Measurements from ENCODE around the gene CFAP299. TPM values are rescaled to one million over a fixed set of nuclear protein-coding genes. Genes with fewer than 3 reads are reported as not detected.

Gene CFAP299
- total RNA-seq, 1 experiment from 2014 or later: not detected

DNA sequence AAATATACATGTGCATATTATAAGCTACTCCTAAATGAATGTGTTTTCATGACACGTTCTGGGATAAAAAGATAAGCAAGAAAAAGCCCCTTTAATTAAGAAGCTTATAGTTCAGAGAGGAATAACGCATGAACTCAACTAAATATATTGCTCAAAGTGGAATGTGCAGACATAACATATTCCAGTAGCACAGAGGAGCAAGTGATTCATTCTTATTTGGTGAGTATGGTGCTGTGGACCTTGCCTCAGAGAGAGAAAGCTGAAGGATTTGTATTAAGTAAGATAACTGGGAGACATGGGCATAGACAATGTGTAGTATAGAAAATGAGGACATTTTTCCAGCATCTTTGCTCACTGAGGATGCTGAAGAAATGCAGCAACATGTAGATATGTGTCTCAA, 76.8 kb downstream of the CFAP299 start:
- H3K79me2 ChIP-seq (ENCODE audit: low read length): no peaks in the 10 kb centered on the region
- no peaks in the 10 kb centered on the region for H4K20me1 ChIP-seq (ENCODE audit: insufficient read depth, low read depth, low read length)
- H3K36me3 ChIP-seq (ENCODE audit: insufficient read depth, low read length): no peaks in the 10 kb centered on the region
- H3K4me1 ChIP-seq (ENCODE audit: low read length): no peaks in the 10 kb centered on the region
- DNase-seq: no peak
- no peaks in the 10 kb centered on the region for H3K9me2 ChIP-seq (replicated peaks; ENCODE audit: insufficient read depth, low read length)
- no peak overlapping the region for H3K4me3 ChIP-seq (ENCODE audit: low read length)
- no peaks in the 10 kb centered on the region for H3K27me3 ChIP-seq (ENCODE audit: low read length)
- no peak overlapping the region for H2AFZ ChIP-seq (ENCODE audit: low read length)
- no peak overlapping the region for H3K27ac ChIP-seq (ENCODE audit: low read length)
- H3K9ac ChIP-seq (ENCODE audit: low read length): no peak overlapping the region
- H3K4me2 ChIP-seq (ENCODE audit: low read depth, low read length, poor library complexity, severe bottlenecking): no peak overlapping the region
- no peaks in the 10 kb centered on the region for H3K9me3 ChIP-seq (ENCODE audit: low read length)

DNA sequence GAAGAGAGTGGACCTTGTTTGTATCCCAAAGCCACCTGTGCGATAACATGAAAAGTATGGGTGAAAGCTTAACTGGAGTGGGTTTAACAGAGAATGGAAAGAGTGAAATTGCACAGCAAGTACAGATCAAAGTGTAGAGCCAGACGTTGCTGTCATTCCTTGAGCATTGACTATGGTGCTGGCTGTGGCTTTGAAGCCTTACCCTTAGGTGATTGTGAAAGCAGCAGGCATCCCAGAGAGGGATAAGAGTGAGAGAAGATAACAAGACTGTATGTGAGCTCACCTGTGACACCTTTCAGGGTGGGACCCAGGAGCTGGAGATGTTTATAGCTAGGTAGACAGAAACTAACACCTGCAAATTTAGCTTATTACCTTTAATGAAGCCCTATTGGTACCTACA, 77.6 kb downstream of the CFAP299 start:
- H3K4me2 ChIP-seq (ENCODE audit: low read depth, low read length, poor library complexity, severe bottlenecking): no peak overlapping the region
- no peak overlapping the region for H3K27ac ChIP-seq (ENCODE audit: low read length)
- H3K9me2 ChIP-seq (replicated peaks; ENCODE audit: insufficient read depth, low read length): no peaks in the 10 kb centered on the region
- H3K4me3 ChIP-seq (ENCODE audit: low read length): no peak overlapping the region
- no peaks in the 10 kb centered on the region for H3K36me3 ChIP-seq (ENCODE audit: insufficient read depth, low read length)
- no peak for DNase-seq
- no peaks in the 10 kb centered on the region for H3K9me3 ChIP-seq (ENCODE audit: low read length)
- H3K79me2 ChIP-seq (ENCODE audit: low read length): no peaks in the 10 kb centered on the region
- H4K20me1 ChIP-seq (ENCODE audit: insufficient read depth, low read depth, low read length): no peaks in the 10 kb centered on the region
- no peaks in the 10 kb centered on the region for H3K27me3 ChIP-seq (ENCODE audit: low read length)
- no peak overlapping the region for H2AFZ ChIP-seq (ENCODE audit: low read length)
- H3K4me1 ChIP-seq (ENCODE audit: low read length): no peaks in the 10 kb centered on the region
- no peak overlapping the region for H3K9ac ChIP-seq (ENCODE audit: low read length)

DNA sequence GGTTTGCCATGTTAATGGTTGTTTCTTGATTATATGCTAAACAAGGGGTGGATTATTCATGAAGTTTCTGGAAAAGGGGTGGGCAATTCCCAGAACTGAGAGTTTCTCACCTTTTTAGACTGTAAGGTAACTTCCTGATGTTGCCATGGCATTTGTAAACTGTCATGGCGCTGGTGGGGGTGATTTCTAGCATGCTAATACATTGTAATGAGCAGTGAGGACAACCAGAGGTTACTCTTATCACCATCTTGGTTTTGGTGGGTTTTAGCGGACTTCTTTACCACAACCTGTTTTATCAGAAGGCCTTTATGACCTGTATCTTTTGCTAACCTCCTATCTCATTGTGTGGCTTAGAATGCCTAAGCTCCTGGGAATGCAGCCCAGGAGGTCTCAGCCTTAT, 81.5 kb downstream of the CFAP299 start:
- H3K4me3 ChIP-seq (ENCODE audit: low read length): no peak overlapping the region
- 0 out of 2 replicates have a peak, but pooled peaks cover 3% of the 10 kb centered on the region for H3K4me1 ChIP-seq (ENCODE audit: low read length)
- H3K36me3 ChIP-seq (ENCODE audit: insufficient read depth, low read length): no peaks in the 10 kb centered on the region
- H2AFZ ChIP-seq (ENCODE audit: low read length): no peak overlapping the region
- no peaks in the 10 kb centered on the region for H3K9me3 ChIP-seq (ENCODE audit: low read length)
- no peaks in the 10 kb centered on the region for H3K79me2 ChIP-seq (ENCODE audit: low read length)
- DNase-seq: no peak
- H3K27ac ChIP-seq (ENCODE audit: low read length): no peak overlapping the region
- no peak overlapping the region for H3K9ac ChIP-seq (ENCODE audit: low read length)
- H3K9me2 ChIP-seq (replicated peaks; ENCODE audit: insufficient read depth, low read length): no peaks in the 10 kb centered on the region
- H3K27me3 ChIP-seq (ENCODE audit: low read length): no peaks in the 10 kb centered on the region
- H4K20me1 ChIP-seq (ENCODE audit: insufficient read depth, low read depth, low read length): no peaks in the 10 kb centered on the region
- H3K4me2 ChIP-seq (ENCODE audit: low read depth, low read length, poor library complexity, severe bottlenecking): no peak overlapping the region

DNA sequence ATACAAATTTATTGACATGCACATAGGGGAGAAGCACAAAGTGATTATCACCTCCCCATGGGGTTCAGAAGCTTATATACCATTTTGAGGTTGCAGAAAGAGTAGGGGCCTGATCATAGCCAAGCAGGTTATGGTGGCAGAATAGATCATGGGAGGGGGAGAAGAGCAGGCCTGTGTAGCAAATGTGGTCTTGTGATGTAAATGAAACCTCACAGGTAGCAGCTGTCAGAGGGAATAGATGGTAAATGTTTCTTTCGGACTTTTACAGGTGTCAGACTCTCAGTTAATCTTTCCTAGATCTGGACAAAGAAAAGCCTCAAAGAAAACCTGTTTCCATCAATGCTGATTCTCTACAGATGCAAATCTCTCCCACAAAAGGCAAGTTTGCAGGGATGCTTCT, 84.4 kb downstream of the CFAP299 start:
- H2AFZ ChIP-seq (ENCODE audit: low read length): no peak overlapping the region
- H3K4me1 ChIP-seq (ENCODE audit: low read length): 0 out of 2 replicates have a peak, but pooled peaks cover 3% of the 10 kb centered on the region

DNA sequence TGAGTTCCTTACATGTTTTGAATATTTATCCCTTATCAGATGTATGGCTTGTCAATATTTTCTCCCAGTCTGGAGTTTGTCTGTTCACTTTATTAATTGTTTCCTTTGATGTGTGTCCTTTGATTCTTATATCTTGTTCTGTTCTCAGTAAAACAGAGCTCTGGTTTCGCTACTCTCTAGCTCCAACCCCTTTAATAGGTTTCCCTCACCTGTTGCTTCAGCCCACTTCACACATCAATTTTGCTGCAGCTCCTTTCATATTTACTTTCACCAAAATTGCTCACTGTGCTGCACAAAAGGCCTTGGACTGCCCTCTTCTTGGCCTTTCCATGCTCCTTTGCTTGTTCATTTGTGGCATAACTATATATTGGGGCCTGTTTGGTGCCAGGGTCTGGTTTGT, 85.1 kb downstream of the CFAP299 start:
- Histone ChIP-seq H3K4me1 (ENCODE audit: low read length) (0 out of 2 replicates have a peak, but pooled peaks cover 3% of the 10 kb centered on the region), H3K79me2 (ENCODE audit: low read length) (no peaks in the 10 kb centered on the region), H3K9me3 (ENCODE audit: low read length) (no peaks in the 10 kb centered on the region), H3K9ac (ENCODE audit: low read length) (no peak overlapping the region), H2AFZ (ENCODE audit: low read length) (no peak overlapping the region), H3K4me3 (ENCODE audit: low read length) (no peak overlapping the region), H3K4me2 (ENCODE audit: low read depth, low read length, poor library complexity, severe bottlenecking) (no peak overlapping the region), H3K27me3 (ENCODE audit: low read length) (no peaks in the 10 kb centered on the region), H4K20me1 (ENCODE audit: insufficient read depth, low read depth, low read length) (no peaks in the 10 kb centered on the region), H3K27ac (ENCODE audit: low read length) (no peak overlapping the region), H3K9me2 (replicated peaks; ENCODE audit: insufficient read depth, low read length) (no peaks in the 10 kb centered on the region), H3K36me3 (ENCODE audit: insufficient read depth, low read length) (no peaks in the 10 kb centered on the region)
- DNase-seq: no peak

More for the DNA sequence above, 84.4 kb downstream of the CFAP299 start:
- Histone ChIP-seq H3K9ac (ENCODE audit: low read length) (no peak overlapping the region), H3K27ac (ENCODE audit: low read length) (no peak overlapping the region), H4K20me1 (ENCODE audit: insufficient read depth, low read depth, low read length) (no peaks in the 10 kb centered on the region), H3K9me2 (replicated peaks; ENCODE audit: insufficient read depth, low read length) (no peaks in the 10 kb centered on the region), H3K4me2 (ENCODE audit: low read depth, low read length, poor library complexity, severe bottlenecking) (no peak overlapping the region), H3K27me3 (ENCODE audit: low read length) (no peaks in the 10 kb centered on the region), H3K9me3 (ENCODE audit: low read length) (no peaks in the 10 kb centered on the region), H3K36me3 (ENCODE audit: insufficient read depth, low read length) (no peaks in the 10 kb centered on the region), H3K79me2 (ENCODE audit: low read length) (no peaks in the 10 kb centered on the region), H3K4me3 (ENCODE audit: low read length) (no peak overlapping the region)
- DNase-seq: no peak

DNA sequence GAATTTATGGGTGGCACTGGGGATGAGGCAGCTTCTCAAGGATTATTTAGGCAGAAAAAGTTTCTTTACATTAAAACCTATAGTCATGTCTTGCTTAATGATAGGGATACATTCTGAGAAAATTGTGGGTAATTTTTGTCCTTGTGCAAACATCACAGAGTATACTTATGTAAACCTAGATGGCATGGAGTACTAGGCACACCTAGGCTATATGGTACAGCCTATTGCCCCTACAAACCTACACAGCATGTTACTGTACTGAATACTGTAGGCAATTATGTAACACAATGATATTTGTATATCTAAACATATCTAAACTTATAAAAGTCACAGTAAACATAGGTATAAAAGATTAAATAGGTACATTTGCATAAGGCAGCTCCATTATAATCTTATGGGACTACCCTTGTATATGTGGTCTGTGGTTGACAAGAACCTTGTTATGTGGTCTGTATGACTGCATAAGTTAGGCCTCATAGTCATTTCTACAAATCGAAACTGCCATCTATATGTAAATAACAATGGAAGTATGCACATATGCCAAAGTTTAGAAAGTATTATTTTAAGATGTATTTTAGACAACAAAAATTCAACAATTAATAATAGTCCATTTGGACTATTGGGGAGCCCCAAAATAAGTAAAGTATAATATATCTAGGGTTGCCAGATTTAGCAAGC, 87.3 kb downstream of the CFAP299 start:
- Histone ChIP-seq H3K79me2 (ENCODE audit: low read length) (no peaks in the 10 kb centered on the region), H3K36me3 (ENCODE audit: insufficient read depth, low read length) (no peaks in the 10 kb centered on the region), H3K4me2 (ENCODE audit: low read depth, low read length, poor library complexity, severe bottlenecking) (no peak overlapping the region), H2AFZ (ENCODE audit: low read length) (no peak overlapping the region), H3K9ac (ENCODE audit: low read length) (no peak overlapping the region), H3K27me3 (ENCODE audit: low read length) (no peaks in the 10 kb centered on the region), H3K9me3 (ENCODE audit: low read length) (no peaks in the 10 kb centered on the region), H4K20me1 (ENCODE audit: insufficient read depth, low read depth, low read length) (no peaks in the 10 kb centered on the region), H3K9me2 (replicated peaks; ENCODE audit: insufficient read depth, low read length) (no peaks in the 10 kb centered on the region), H3K4me1 (ENCODE audit: low read length) (0 out of 2 replicates have a peak, but pooled peaks cover 3% of the 10 kb centered on the region), H3K4me3 (ENCODE audit: low read length) (no peak overlapping the region), H3K27ac (ENCODE audit: low read length) (no peak overlapping the region)
- DNase-seq: no peak

DNA sequence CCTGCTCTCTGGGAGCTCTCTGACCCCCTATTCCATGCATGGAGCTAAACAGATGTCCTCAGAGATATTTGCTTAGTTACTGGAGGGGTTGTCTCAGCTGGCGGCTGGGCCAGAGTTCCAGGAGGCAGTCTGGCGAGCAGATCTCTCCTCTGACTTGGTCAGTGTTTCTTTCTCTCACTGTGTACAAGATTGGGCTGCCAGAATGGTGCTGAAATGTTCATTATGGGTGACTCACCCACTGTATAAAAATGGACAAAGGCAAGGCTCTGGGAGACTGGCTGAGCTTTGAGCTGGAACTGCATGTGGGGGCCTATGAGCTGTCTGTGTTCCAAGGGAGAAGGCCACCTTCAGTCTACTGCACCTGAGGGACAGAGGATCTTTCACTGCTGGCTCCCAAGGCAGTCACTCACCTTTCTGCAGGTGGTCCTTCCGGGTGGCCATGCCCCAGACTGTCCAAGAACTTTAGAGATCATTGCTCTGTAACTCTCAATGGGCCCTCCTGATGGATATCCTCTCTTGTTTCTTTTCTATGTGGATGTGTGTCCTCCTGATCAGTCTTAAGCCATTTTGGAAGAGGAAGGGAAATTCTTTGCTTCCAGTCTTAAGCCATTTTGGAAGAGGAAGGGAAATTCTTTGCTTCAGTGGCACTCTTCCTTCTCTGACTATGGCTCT, 88.2 kb downstream of the CFAP299 start:
- Histone ChIP-seq H3K4me1 (ENCODE audit: low read length) (0 out of 2 replicates have a peak, but pooled peaks cover 3% of the 10 kb centered on the region), H3K4me2 (ENCODE audit: low read depth, low read length, poor library complexity, severe bottlenecking) (no peak overlapping the region), H3K9me2 (replicated peaks; ENCODE audit: insufficient read depth, low read length) (no peaks in the 10 kb centered on the region), H3K4me3 (ENCODE audit: low read length) (no peak overlapping the region), H3K27ac (ENCODE audit: low read length) (no peak overlapping the region), H3K79me2 (ENCODE audit: low read length) (no peaks in the 10 kb centered on the region), H2AFZ (ENCODE audit: low read length) (no peak overlapping the region), H3K9me3 (ENCODE audit: low read length) (no peaks in the 10 kb centered on the region), H3K36me3 (ENCODE audit: insufficient read depth, low read length) (no peaks in the 10 kb centered on the region), H4K20me1 (ENCODE audit: insufficient read depth, low read depth, low read length) (no peaks in the 10 kb centered on the region), H3K9ac (ENCODE audit: low read length) (no peak overlapping the region), H3K27me3 (ENCODE audit: low read length) (no peaks in the 10 kb centered on the region)
- DNase-seq: no peak

DNA sequence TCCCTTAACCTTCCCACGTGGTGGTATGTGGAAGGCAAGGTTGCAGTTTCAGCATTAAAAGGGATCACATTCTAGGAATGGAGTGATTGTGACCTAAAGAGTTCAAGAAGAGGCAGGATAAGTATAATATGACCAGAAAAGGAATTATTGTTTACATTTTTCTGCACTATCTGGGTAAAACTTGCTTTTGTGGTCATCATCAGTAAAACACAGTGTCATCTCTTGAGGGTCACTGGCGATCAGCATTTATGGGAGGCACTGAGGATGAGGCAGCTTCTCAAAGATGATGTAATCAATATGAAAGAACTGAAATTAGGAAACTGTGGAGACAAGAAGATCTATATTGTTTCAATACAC, 88.7 kb downstream of the CFAP299 start:
- no peaks in the 10 kb centered on the region for H3K79me2 ChIP-seq (ENCODE audit: low read length)
- DNase-seq: no peak
- H3K4me1 ChIP-seq (ENCODE audit: low read length): 0 out of 2 replicates have a peak, but pooled peaks cover 3% of the 10 kb centered on the region
- H4K20me1 ChIP-seq (ENCODE audit: insufficient read depth, low read depth, low read length): no peaks in the 10 kb centered on the region
- H3K9ac ChIP-seq (ENCODE audit: low read length): no peak overlapping the region
- no peaks in the 10 kb centered on the region for H3K9me3 ChIP-seq (ENCODE audit: low read length)
- no peak overlapping the region for H2AFZ ChIP-seq (ENCODE audit: low read length)
- H3K4me2 ChIP-seq (ENCODE audit: low read depth, low read length, poor library complexity, severe bottlenecking): no peak overlapping the region
- no peaks in the 10 kb centered on the region for H3K9me2 ChIP-seq (replicated peaks; ENCODE audit: insufficient read depth, low read length)
- H3K27me3 ChIP-seq (ENCODE audit: low read length): no peaks in the 10 kb centered on the region
- no peak overlapping the region for H3K4me3 ChIP-seq (ENCODE audit: low read length)
- no peak overlapping the region for H3K27ac ChIP-seq (ENCODE audit: low read length)
- no peaks in the 10 kb centered on the region for H3K36me3 ChIP-seq (ENCODE audit: insufficient read depth, low read length)

Data from Karpas-422 (cell line).